ENCODE measurements around the gene OFD1. TPM values are rescaled to one million over a fixed set of nuclear protein-coding genes. Genes with fewer than 3 reads are reported as not detected.

OFD1 gene
- total and polyA plus RNA-seq, 2 of the 8 experiments (the other 6 are each of a cell fraction or from before 2014, with no cell fraction given): 8.0 to 23.4 TPM

GRCh38 chrX:13721371-13721770 is 13.2 kb upstream of the OFD1 start:
- peaks cover 0 to 9% of the 10 kb centered on the region in 2 experiments; a peak in 1 of 4 replicates for H3K79me2 ChIP-seq (ENCODE audit: control insufficient read depth in 1 of 2, insufficient read depth in 2 of 2, low read length in 2 of 2)
- no peak for DNase-seq (ENCODE audit: low read depth in 1 of 2, low spot score in 2 of 2)
- H3K4ac ChIP-seq (replicated peaks; ENCODE audit: insufficient read length, low read depth, low read length): no peak overlapping the region
- no peak for FAIRE-seq
- 88% methylated on average over 4 of the region's 4 CpGs; no CpG with 5 or more reads in 1 of the 2 experiments for WGBS, 2 experiments (ENCODE audit: extremely low coverage in 1 of 2, insufficient coverage in 1 of 2, insufficient read length in 1 of 2, insufficient replicate concordance in 2 of 2, low coverage in 1 of 2, low lambda C conversion rate in 2 of 2, missing lambda C conversion rate in 1 of 2)
- H2BK20ac ChIP-seq (ENCODE audit: low read length): no peak overlapping the region
- no peak overlapping the region for H2BK12ac ChIP-seq (ENCODE audit: low read depth, low read length)
- H3K4me2 ChIP-seq (ENCODE audit: insufficient read depth in 1 of 2, low read depth in 2 of 2, low read length in 2 of 2): no peak overlapping the region
- no peak overlapping the region for H4K91ac ChIP-seq (replicated peaks; ENCODE audit: insufficient read length, low read length)
- H2BK15ac ChIP-seq (ENCODE audit: low read length): no peak overlapping the region
- H3K14ac ChIP-seq (ENCODE audit: insufficient read length): no peak overlapping the region
- no peak overlapping the region for H3K56ac ChIP-seq (replicated peaks; ENCODE audit: insufficient read length, low read depth, low read length)
- H3K27ac ChIP-seq (ENCODE audit: low read depth, low read length): no peak overlapping the region
- H3K36me3 ChIP-seq (ENCODE audit: control insufficient read depth in 2 of 4, insufficient read depth in 4 of 4, low read length in 3 of 4): peaks cover 0 to 18% (median under 1%) of the 10 kb centered on the region in 4 experiments; a peak in 4 of 8 replicates
- H4K8ac ChIP-seq (ENCODE audit: extremely low read depth, insufficient read depth, low read length): no peak overlapping the region
- CTCF ChIA-PET (ENCODE audit: partially characterized antibody): no interaction called here
- H3K23ac ChIP-seq (ENCODE audit: insufficient read length): no peak overlapping the region
- TF ChIP-seq SP2 (IDR thresholded peaks at IDR 0.05; ENCODE audit: low read length) (no peak), KDM1A (IDR thresholded peaks at IDR 0.05; ENCODE audit: borderline replicate concordance, low read length) (no peak), YY1 (IDR thresholded peaks at IDR 0.05; ENCODE audit: low read depth, low read length) (no peak), NANOG (IDR thresholded peaks at IDR 0.05; ENCODE audit: insufficient read depth, low read depth, low read length, poor library complexity, severe bottlenecking) (no peak), RXRA (IDR thresholded peaks at IDR 0.05; ENCODE audit: insufficient read depth, low read depth, low read length) (no peak)
- H3K9me3 ChIP-seq (ENCODE audit: insufficient read depth in 2 of 2, low read depth in 1 of 2, low read length in 1 of 2): no peaks in the 10 kb centered on the region; a peak in 1 of 4 replicates
- no peaks in the 10 kb centered on the region for H3K27me3 ChIP-seq (replicated peaks in 1 of 4; ENCODE audit: control insufficient read depth in 3 of 4, extremely low read depth in 1 of 4, insufficient read depth in 3 of 4, low read length in 3 of 4)
- H2AFZ ChIP-seq (ENCODE audit: low read length): no peak overlapping the region
- no peak overlapping the region for H3K18ac ChIP-seq (ENCODE audit: extremely low read depth, low read length)
- H4K20me1 ChIP-seq (replicated peaks in 1 of 2; ENCODE audit: control insufficient read depth in 1 of 2, insufficient read depth in 2 of 2, low read length in 2 of 2): peaks cover 0 to 2% of the 10 kb centered on the region in 2 experiments
- no peaks in the 10 kb centered on the region; the same call in 1 of the 2 replicates for H3K79me1 ChIP-seq (ENCODE audit: low read depth, low read length)
- no peak overlapping the region for H3K4me3 ChIP-seq (ENCODE audit: extremely low read depth in 1 of 4, insufficient read depth in 2 of 4, low read depth in 3 of 4, low read length in 4 of 4)
- H2AK5ac ChIP-seq (ENCODE audit: low read depth, low read length): no peak overlapping the region
- no peak overlapping the region for H2BK5ac ChIP-seq (ENCODE audit: low read depth, low read length)
- POLR2A ChIA-PET (ENCODE audit: partially characterized antibody): interaction anchor here (2.5 kb wide), 1 partner anchor 13 kb away, joined by 15 read pairs; the partner anchor contains the start of genes OFD1 and TRAPPC2
- no peaks in the 10 kb centered on the region for H3K4me1 ChIP-seq (replicated peaks in 1 of 4; ENCODE audit: control insufficient read depth in 3 of 4, insufficient read depth in 4 of 4, low read length in 3 of 4)
- H2BK120ac ChIP-seq (replicated peaks; ENCODE audit: low read depth, low read length): no peak overlapping the region
- no peaks in the 10 kb centered on the region for H3K23me2 ChIP-seq (ENCODE audit: low read depth, low read length)
- no peak overlapping the region for H3K9ac ChIP-seq (replicated peaks in 1 of 4; ENCODE audit: extremely low read depth in 1 of 4, low read depth in 3 of 4, low read length in 3 of 4)
- H4K5ac ChIP-seq (ENCODE audit: insufficient read length, low read depth, low read length): no peak overlapping the region

Data from H1 (cell line).